NCI-H510A treated with DMSO at 0.1 percent for 48 hours (cell line): ENCODE measurements around the gene CAPZB.
"Not testable (repeated sequence)": the region's sequence is repeated elsewhere in the genome, so short reads cannot be mapped to it uniquely, and the experiment has no call there.

ENCODE experiments used
- DNase-seq: peaks from one replicate; lab custom pipeline; 2025; lab: John Stamatoyannopoulos, UW

CAPZB gene

GRCh38 chr1:19497443-19497842, 12.1 kb upstream of the CAPZB start:
- DNase-seq, result not testable (repeated sequence)

- DNase-seq, result no peak
These were observed 11.2 kb upstream of the CAPZB start for GRCh38 chr1:19496527-19496874.

- no peak for DNase-seq
These were observed 10.6 kb upstream of the CAPZB start for GRCh38 chr1:19495799-19496526.

GRCh38 chr1:19495000-19495656, 9.8 kb upstream of the CAPZB start:
- DNase-seq, result no peak

GRCh38 chr1:19493547-19493946, 8.2 kb upstream of the CAPZB start:
- DNase-seq, result no peak

GRCh38 chr1:19489996-19490395, 4.7 kb upstream of the CAPZB start:
- DNase-seq, result no peak

- DNase-seq, result no peak
These were observed 2.8 kb upstream of the CAPZB start for GRCh38 chr1:19488136-19488535.

- peak; percentile 79 for DNase-seq
These were observed 459 bp downstream of the CAPZB start for GRCh38 chr1:19484798-19485361.

GRCh38 chr1:19484338-19484797, 971 bp downstream of the CAPZB start:
- no peak for DNase-seq

- DNase-seq, result no peak
These were observed 1.6 kb downstream of the CAPZB start for GRCh38 chr1:19483691-19484090.

- no peak for DNase-seq
These were observed 2.1 kb downstream of the CAPZB start for GRCh38 chr1:19483261-19483660.

- no peak for DNase-seq
These were observed 3.4 kb downstream of the CAPZB start for GRCh38 chr1:19481826-19482398.

- peak; percentile 71 for DNase-seq
These were observed 5.1 kb downstream of the CAPZB start for GRCh38 chr1:19480282-19480681.

GRCh38 chr1:19479351-19480120, 5.8 kb downstream of the CAPZB start:
- no peak for DNase-seq

GRCh38 chr1:19478322-19478721, 7.0 kb downstream of the CAPZB start:
- DNase-seq, result no peak

GRCh38 chr1:19477284-19478249, 7.8 kb downstream of the CAPZB start:
- DNase-seq, result peak; percentile 93

GRCh38 chr1:19476450-19477190, 8.7 kb downstream of the CAPZB start:
- DNase-seq, result no peak

GRCh38 chr1:19475296-19475695, 10.0 kb downstream of the CAPZB start:
- no peak for DNase-seq

GRCh38 chr1:19472174-19472573, 13.2 kb downstream of the CAPZB start:
- no peak for DNase-seq

GRCh38 chr1:19469004-19469403, 16.3 kb downstream of the CAPZB start:
- no peak for DNase-seq
